K562 (cell line): ENCODE measurements around the gene FSD1L. TPM values are rescaled to one million over a fixed set of nuclear protein-coding genes. Genes with fewer than 3 reads are reported as not detected.

Experiments used
- ELF4 ChIP-seq: fragments of 450-650 bp; formaldehyde crosslinking; IDR thresholded peaks from 2 replicates; pipeline ENCODE4 v1.4.0; 2022; ENCODE audit warnings: missing genetic modification characterization
- FOXA1 ChIP-seq: fragments of 450-650 bp; IDR thresholded peaks from 2 replicates; pipeline ENCODE4 v1.6.1; 2016; ENCODE audit warnings: mild to moderate bottlenecking, borderline replicate concordance
- HMBOX1 ChIP-seq: sonication (generic); IDR thresholded peaks from 2 replicates; pipeline ENCODE4 v1.6.1; 2016
- TSC22D4 ChIP-seq: fragments of 450-650 bp; IDR thresholded peaks from 2 replicates; pipeline ENCODE4 v1.6.1; 2016; ENCODE audit warnings: missing genetic modification characterization, missing biosample characterization, control low read depth
- ZNF592 ChIP-seq: fragments of 450-650 bp; IDR thresholded peaks from 2 replicates; pipeline ENCODE4 v1.6.1; 2017; ENCODE audit warnings: antibody characterized with exemption, mild to moderate bottlenecking
- ZNF695 ChIP-seq: fragments of 450-650 bp; formaldehyde crosslinking; IDR thresholded peaks from 2 replicates; pipeline ENCODE4 v1.4.0; 2020; ENCODE audit warnings: mild to moderate bottlenecking, moderate library complexity
- ZNF76 ChIP-seq: fragments of 250-450 bp; sonication (Bioruptor Pico); IDR thresholded peaks from 2 replicates; pipeline ENCODE4 v1.4.0; 2020; ENCODE audit warnings: mild to moderate bottlenecking, moderate library complexity, borderline replicate concordance
- ZNF77 ChIP-seq: fragments of 250-450 bp; sonication (Bioruptor Pico); IDR thresholded peaks from 2 replicates; pipeline ENCODE4 v1.5.0; 2020
- polyA plus RNA-seq, 8 experiments: library from polyadenylated mRNA; depleted of rRNA in 4 of 8; stranded (reverse) in 5 of 8; unstranded in 3 of 8; fragments of >200 nt; fragmentation: Nextera tagmentation in 2 of 8; fragmentation: Illumina TruSeq in 1 of 8; extraction: Ambion mirVana in 2 of 8; extraction: Trizol in 1 of 8; gene quantifications; 2 replicates each; pipeline versions ENCODE4 v1.2.1 to v1.2.3, GENCODE V29; 2011 to 2014; ENCODE audit warnings: inconsistent platforms in 1 of 8, missing spikeins in 1 of 8
- total RNA-seq, 7 experiments: library from RNA; depleted of rRNA in 6 of 7; stranded (reverse); fragments of >200 nt in 6 of 7; fragmentation: Illumina TruSeq in 2 of 7; extraction: Trizol in 2 of 7; gene quantifications; 2 replicates each; pipeline versions ENCODE4 v1.2.1 to v1.2.3, GENCODE V29; 2011 to 2021; ENCODE audit warnings: low replicate concordance in 1 of 7

The FSD1L gene
- total and polyA plus RNA-seq, 9 of the 15 experiments (the other 6 are each of a cell fraction or from before 2014, with no cell fraction given): 0.95 to 4.2 (median 2.1) TPM

GRCh38 chr9:105457560-105458294 lies 9.9 kb downstream of the FSD1L start (continued):
- TF ChIP-seq HMBOX1 (no peak), TSC22D4 (tag) (no peak), ELF4 (CRISPR knock-in tag) (no peak), ZNF77 (CRISPR knock-in tag) (no peak), ZNF592 (no peak), ZNF76 (CRISPR knock-in tag) (no peak), ZNF695 (CRISPR knock-in tag) (no peak), FOXA1 (no peak)
